ENCODE results near the gene FOXL3. TPM values are rescaled to one million over a fixed set of nuclear protein-coding genes. Genes with fewer than 3 reads are reported as not detected.
A peak's percentile ranks its signal among the peaks of the same experiment; 100 is the strongest.

The FOXL3 gene
- total RNA-seq, 4 donors from 2014 or later = not detected

- H3K27me3 ChIP-seq = peaks cover 0 to 21% (median 0%) of the 10 kb centered on the region in 4 donors
- H3K9me3 ChIP-seq = peaks cover 0 to 8% (median 5%) of the 10 kb centered on the region in 4 donors
- no peak overlapping the region for H3K27ac ChIP-seq (replicated peaks in 1 of 4)
- TF ChIP-seq CTCF (IDR thresholded peaks at IDR 0.05) (peak; percentile 57 to 70 (median 61)), POLR2AphosphoS5 (IDR thresholded peaks at IDR 0.05) (no peak), POLR2A (IDR thresholded peaks at IDR 0.05; ENCODE audit: low read depth) (no peak), EP300 (IDR thresholded peaks at IDR 0.05) (no peak)
- intact Hi-C loops (cut with DNase I) = no loop called here
- peaks cover 0 to under 1% (median 0%) of the 10 kb centered on the region in 4 donors for H3K36me3 ChIP-seq
- no peak overlapping the region for H3K4me3 ChIP-seq
- H3K4me1 ChIP-seq = peaks cover 0 to 4% (median 0%) of the 10 kb centered on the region in 4 donors
- 73% methylated on average over 17 of the region's 45 CpGs for WGBS
- DNase-seq (ENCODE audit: extremely low spot score) = no peak
These were observed 22.8 kb upstream of the FOXL3 start for GRCh38 chr7:266851-267840.

- no peak for DNase-seq (ENCODE audit: extremely low spot score)
- WGBS = 67% methylated on average over 12 of the region's 12 CpGs
These were observed 21.0 kb upstream of the FOXL3 start for GRCh38 chr7:268991-269390.

GRCh38 chr7:269721-270120 lies 20.2 kb upstream of the FOXL3 start:
- Histone ChIP-seq H3K9me3 (peaks cover 0 to 15% (median 13%) of the 10 kb centered on the region in 4 donors), H3K36me3 (no peaks in the 10 kb centered on the region), H3K4me1 (no peaks in the 10 kb centered on the region), H3K27me3 (peaks cover 0 to 31% (median 0%) of the 10 kb centered on the region in 4 donors), H3K27ac (replicated peaks in 1 of 4) (no peak overlapping the region), H3K4me3 (no peak overlapping the region)
- WGBS = 81% methylated on average over 11 of the region's 11 CpGs
- DNase-seq (ENCODE audit: extremely low spot score) = no peak
- intact Hi-C loops (cut with DNase I) = no loop called here
- TF ChIP-seq POLR2AphosphoS5 (IDR thresholded peaks at IDR 0.05) = no peak
- TF ChIP-seq POLR2A (IDR thresholded peaks at IDR 0.05; ENCODE audit: low read depth) = no peak
- no peak for TF ChIP-seq CTCF (IDR thresholded peaks at IDR 0.05)
- no peak for TF ChIP-seq EP300 (IDR thresholded peaks at IDR 0.05)

More at GRCh38 chr7:268991-269390, 21.0 kb upstream of the FOXL3 start:
- Histone ChIP-seq H3K27me3 (peaks cover 0 to 31% (median 0%) of the 10 kb centered on the region in 4 donors), H3K4me1 (peaks cover 0 to 4% (median 0%) of the 10 kb centered on the region in 4 donors), H3K4me3 (no peak overlapping the region), H3K9me3 (peaks cover 0 to 15% (median 13%) of the 10 kb centered on the region in 4 donors), H3K27ac (replicated peaks in 1 of 4) (no peak overlapping the region), H3K36me3 (no peaks in the 10 kb centered on the region)
- TF ChIP-seq CTCF (IDR thresholded peaks at IDR 0.05) (no peak), EP300 (IDR thresholded peaks at IDR 0.05) (no peak), POLR2AphosphoS5 (IDR thresholded peaks at IDR 0.05) (no peak), POLR2A (IDR thresholded peaks at IDR 0.05; ENCODE audit: low read depth) (no peak)
- intact Hi-C loops (cut with DNase I) = no loop called here

- WGBS = 75% methylated on average over 10 of the region's 11 CpGs
- no peak for DNase-seq (ENCODE audit: extremely low spot score)
- Histone ChIP-seq H3K36me3 (no peaks in the 10 kb centered on the region), H3K9me3 (peaks cover 0 to 15% (median 13%) of the 10 kb centered on the region in 4 donors), H3K27me3 (peaks cover 0 to 31% (median 0%) of the 10 kb centered on the region in 4 donors), H3K4me3 (no peak overlapping the region), H3K27ac (replicated peaks in 1 of 4) (no peak overlapping the region), H3K4me1 (no peaks in the 10 kb centered on the region)
- TF ChIP-seq EP300 (IDR thresholded peaks at IDR 0.05) = no peak
- no peak for TF ChIP-seq POLR2A (IDR thresholded peaks at IDR 0.05; ENCODE audit: low read depth)
- intact Hi-C loops (cut with DNase I) = no loop called here
These were observed 19.5 kb upstream of the FOXL3 start for GRCh38 chr7:270351-270983.
